ENCODE data around the gene CWC22. TPM values are rescaled to one million over a fixed set of nuclear protein-coding genes. Genes with fewer than 3 reads are reported as not detected.

The CWC22 gene
- total and polyA plus RNA-seq, 2 of the 8 experiments (the other 6 are each of a cell fraction or from before 2014, with no cell fraction given): 3.7 to 34.0 TPM

- H3K4me1 ChIP-seq (replicated peaks in 1 of 4; ENCODE audit: control insufficient read depth in 3 of 4, insufficient read depth in 4 of 4, low read length in 3 of 4): peaks cover 0 to 7% (median 1%) of the 10 kb centered on the region in 4 experiments; a peak in 2 of 7 replicates
- H4K20me1 ChIP-seq (replicated peaks in 1 of 2; ENCODE audit: control insufficient read depth in 1 of 2, insufficient read depth in 2 of 2, low read length in 2 of 2): no peaks in the 10 kb centered on the region
- no peak overlapping the region for H3K9ac ChIP-seq (replicated peaks in 1 of 4; ENCODE audit: extremely low read depth in 1 of 4, low read depth in 3 of 4, low read length in 3 of 4)
- H3K4me3 ChIP-seq (ENCODE audit: extremely low read depth in 1 of 4, insufficient read depth in 2 of 4, low read depth in 3 of 4, low read length in 4 of 4): no peak overlapping the region
- H3K18ac ChIP-seq (ENCODE audit: extremely low read depth, low read length): no peak overlapping the region
- no peaks in the 10 kb centered on the region for H3K23me2 ChIP-seq (ENCODE audit: low read depth, low read length)
- H3K9me3 ChIP-seq (ENCODE audit: insufficient read depth in 2 of 2, low read depth in 1 of 2, low read length in 1 of 2): no peaks in the 10 kb centered on the region
- no peak overlapping the region for H3K4ac ChIP-seq (replicated peaks; ENCODE audit: insufficient read length, low read depth, low read length)
- FAIRE-seq (no peak), DNase-seq (ENCODE audit: low read depth in 1 of 2, low spot score in 2 of 2) (no peak)
- H4K8ac ChIP-seq (ENCODE audit: extremely low read depth, insufficient read depth, low read length): no peak overlapping the region
- H2BK5ac ChIP-seq (ENCODE audit: low read depth, low read length): no peak overlapping the region
- H2AK5ac ChIP-seq (ENCODE audit: low read depth, low read length): no peak overlapping the region
- CTCF ChIA-PET (ENCODE audit: partially characterized antibody): interaction anchor here (0.6 to 2.4 kb wide), 3 partner anchors 26 to 112 kb away, joined by 3 to 9 read pairs (median 3); no protein-coding TSS in a partner anchor
- no peak overlapping the region for H2BK15ac ChIP-seq (ENCODE audit: low read length)
- no peak overlapping the region for H4K5ac ChIP-seq (ENCODE audit: insufficient read length, low read depth, low read length)
- H2BK120ac ChIP-seq (replicated peaks; ENCODE audit: low read depth, low read length): no peak overlapping the region
- no peaks in the 10 kb centered on the region for H3K27me3 ChIP-seq (replicated peaks in 1 of 4; ENCODE audit: control insufficient read depth in 3 of 4, extremely low read depth in 1 of 4, insufficient read depth in 3 of 4, low read length in 3 of 4)
- H3K36me3 ChIP-seq (ENCODE audit: control insufficient read depth in 2 of 4, insufficient read depth in 4 of 4, low read length in 3 of 4): peaks cover 4 to 55% (median 20%) of the 10 kb centered on the region in 4 experiments; a peak in 7 of 8 replicates
- H4K91ac ChIP-seq (replicated peaks; ENCODE audit: insufficient read length, low read length): no peak overlapping the region
- no peaks in the 10 kb centered on the region for H3K79me2 ChIP-seq (ENCODE audit: control insufficient read depth in 1 of 2, insufficient read depth in 2 of 2, low read length in 2 of 2)
- H2AFZ ChIP-seq (ENCODE audit: low read length): no peak overlapping the region
- no peak overlapping the region for H3K14ac ChIP-seq (ENCODE audit: insufficient read length)
- no peak overlapping the region for H2BK12ac ChIP-seq (ENCODE audit: low read depth, low read length)
- no peak overlapping the region for H3K56ac ChIP-seq (replicated peaks; ENCODE audit: insufficient read length, low read depth, low read length)
- 90% methylated on average over 7 of the region's 7 CpGs; no CpG with 5 or more reads in 1 of the 2 experiments for WGBS, 2 experiments (ENCODE audit: extremely low coverage in 1 of 2, insufficient coverage in 1 of 2, insufficient read length in 1 of 2, insufficient replicate concordance in 2 of 2, low coverage in 1 of 2, low lambda C conversion rate in 2 of 2, missing lambda C conversion rate in 1 of 2)
- POLR2A ChIA-PET (ENCODE audit: partially characterized antibody): no interaction called here
- no peak overlapping the region for H3K23ac ChIP-seq (ENCODE audit: insufficient read length)
- H3K4me2 ChIP-seq (ENCODE audit: insufficient read depth in 1 of 2, low read depth in 2 of 2, low read length in 2 of 2): no peak overlapping the region
- no peaks in the 10 kb centered on the region for H3K79me1 ChIP-seq (ENCODE audit: low read depth, low read length)
- no peak overlapping the region for H2BK20ac ChIP-seq (ENCODE audit: low read length)
- H3K27ac ChIP-seq (ENCODE audit: low read depth, low read length): no peak overlapping the region
- TF ChIP-seq SUZ12 (IDR thresholded peaks at IDR 0.05; ENCODE audit: low read length): no peak
- TF ChIP-seq KDM5A (IDR thresholded peaks at IDR 0.05; ENCODE audit: low read length): no peak
- no peak for TF ChIP-seq TAF7 (optimal IDR thresholded peaks at IDR 0.05; ENCODE audit: borderline replicate concordance, low read depth, low read length)
- no peak for TF ChIP-seq FOSL1 (IDR thresholded peaks at IDR 0.05; ENCODE audit: insufficient read depth, low read depth, low read length)
- no peak for TF ChIP-seq JUN (IDR thresholded peaks at IDR 0.05; ENCODE audit: low read depth, low read length)
- TF ChIP-seq HDAC2 (IDR thresholded peaks at IDR 0.05; ENCODE audit: borderline replicate concordance in 1 of 2, low read depth in 2 of 2, low read length in 2 of 2): no peak
- TF ChIP-seq RNF2 (IDR thresholded peaks at IDR 0.05; ENCODE audit: borderline replicate concordance, low read depth, low read length, missing control alignments, poor library complexity, severe bottlenecking): no peak
- TF ChIP-seq CTCF (IDR thresholded peaks at IDR 0.05; ENCODE audit: control extremely low read depth in 1 of 3, insufficient read depth in 1 of 3, low read depth in 1 of 3, low read length in 3 of 3): no peak
Observed at GRCh38 chr2:179965291-179966258, 41.5 kb downstream of the CWC22 start.

Data from H1 (cell line).